ENCODE measurements around the gene CLCN3.

DNA sequence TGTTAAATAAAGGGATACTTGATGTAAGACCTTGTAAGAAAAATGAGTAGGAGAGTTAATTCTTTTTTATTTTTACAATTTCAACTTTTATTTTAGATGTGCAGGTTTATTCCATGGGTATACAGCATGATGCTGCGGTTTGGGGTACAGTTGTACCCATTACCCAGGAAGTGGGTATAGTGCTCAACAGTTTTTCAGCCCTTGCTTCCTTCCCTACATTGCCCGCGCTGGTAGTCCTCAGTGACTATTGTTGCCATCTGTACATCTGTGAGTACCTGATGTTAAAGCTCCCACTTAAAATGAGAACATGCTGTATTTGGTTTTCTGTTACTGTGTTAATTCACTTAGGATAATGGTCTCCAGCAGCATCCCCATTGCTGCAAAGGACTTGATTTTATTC lies 9.7 kb downstream of the CLCN3 start:
- TF ChIP-seq SPI1 (IDR thresholded peaks at IDR 0.05; ENCODE audit: low read depth, low read length) (no peak), POU2F2 (IDR thresholded peaks at IDR 0.05; ENCODE audit: low read depth, low read length) (no peak), POLR2AphosphoS5 (IDR thresholded peaks at IDR 0.05; ENCODE audit: low read depth, low read length) (no peak), POLR2A (IDR thresholded peaks at IDR 0.05; ENCODE audit: low read depth, low read length) (no peak), TAF1 (IDR thresholded peaks at IDR 0.05; ENCODE audit: low read depth, low read length) (no peak)

Measured in GM12891 (cell line).